H1 (cell line): ENCODE results near the gene ENOX2. TPM values are rescaled to one million over a fixed set of nuclear protein-coding genes. Genes with fewer than 3 reads are reported as not detected.

ENCODE experiments used
- CTCF ChIA-PET: fragments of 300-600 bp; sonication (Branson Sonifier 250); formaldehyde crosslinking; loops from one replicate; lab custom pipeline; 2021; ENCODE audit not compliant: partially characterized antibody; lab: Charles Lee
- POLR2A ChIA-PET: fragments of 300-600 bp; sonication (Branson Sonifier 250); formaldehyde crosslinking; loops from one replicate; lab custom pipeline; 2021; ENCODE audit warnings: inconsistent platforms; ENCODE audit not compliant: partially characterized antibody; lab: Charles Lee
- DNase-seq, 2 experiments: peaks; one replicate each; pipeline versions ENCODE4 v3.0.0 to v3.0.0-alpha.2; 2010 to 2022; ENCODE audit warnings: low spot score in 2 of 2, low read depth in 1 of 2, mixed read lengths in 1 of 2
- FAIRE-seq: peaks from 2 replicates; lab custom pipeline; 2011; peaks lifted over from hg19 to GRCh38; lab: Jason Lieb, UNC
- H2AFZ ChIP-seq: 2 replicates; pipeline ENCODE4 v1.8.1; 2012; ENCODE audit warnings: low read length, inconsistent platforms
- H2AK5ac ChIP-seq: 2 replicates; pipeline ENCODE4 v1.6.1; 2013; ENCODE audit warnings: low read depth, low read length
- H2BK120ac ChIP-seq: replicated peaks from 2 replicates; pipeline ENCODE3; 2013; ENCODE audit warnings: low read depth, low read length, inconsistent platforms
- H2BK12ac ChIP-seq: 2 replicates; pipeline ENCODE4 v1.6.1; 2013; ENCODE audit warnings: low read depth, low read length
- H2BK15ac ChIP-seq: 2 replicates; pipeline ENCODE4 v1.6.1; 2013; ENCODE audit warnings: low read length
- H2BK20ac ChIP-seq: 2 replicates; pipeline ENCODE4 v1.6.1; 2013; ENCODE audit warnings: low read length
- H2BK5ac ChIP-seq: 2 replicates; pipeline ENCODE4 v1.6.1; 2013; ENCODE audit warnings: low read depth, low read length
- H3K14ac ChIP-seq: 2 replicates; pipeline ENCODE4 v1.6.1; 2013; ENCODE audit warnings: inconsistent platforms; ENCODE audit not compliant: insufficient read length
- H3K18ac ChIP-seq: 2 replicates; pipeline ENCODE4 v1.6.1; 2013; ENCODE audit warnings: low read length; ENCODE audit errors: extremely low read depth
- H3K23ac ChIP-seq: 2 replicates; pipeline ENCODE4 v1.6.1; 2013; ENCODE audit warnings: inconsistent platforms; ENCODE audit not compliant: insufficient read length
- H3K23me2 ChIP-seq: 2 replicates; pipeline ENCODE4 v1.6.1; 2013; ENCODE audit warnings: low read depth, low read length
- H3K27ac ChIP-seq: 2 replicates; pipeline ENCODE4 v1.6.1; 2011; ENCODE audit warnings: low read depth, low read length, inconsistent platforms
- H3K27me3 ChIP-seq, 4 experiments: replicated peaks in 1 of 4; 1 replicate in 1 of 4; 2 replicates in 3 of 4; pipeline versions ENCODE4 v1.6.1 to v1.8.1; 2011 to 2013; ENCODE audit warnings: low read length in 3 of 4, mild to moderate bottlenecking in 3 of 4, inconsistent platforms in 2 of 4, mixed read lengths in 2 of 4, moderate library complexity in 1 of 4; ENCODE audit not compliant: control insufficient read depth in 3 of 4, insufficient read depth in 3 of 4; ENCODE audit errors: extremely low read depth in 1 of 4
- H3K36me3 ChIP-seq, 4 experiments: 2 replicates each; pipeline versions ENCODE4 v1.6.1 to v1.8.1; 2011 to 2013; ENCODE audit warnings: mild to moderate bottlenecking in 4 of 4, low read length in 3 of 4, moderate library complexity in 2 of 4, control low read depth in 1 of 4, inconsistent platforms in 1 of 4; ENCODE audit not compliant: insufficient read depth in 4 of 4, control insufficient read depth in 2 of 4
- H3K4ac ChIP-seq: replicated peaks from 2 replicates; pipeline ENCODE3; 2013; ENCODE audit warnings: low read length, low read depth, mixed read lengths, inconsistent platforms; ENCODE audit not compliant: insufficient read length
- H3K4me1 ChIP-seq, 4 experiments: replicated peaks in 1 of 4; 1 replicate in 1 of 4; 2 replicates in 3 of 4; pipeline versions ENCODE4 v1.6.1 to v1.8.1; 2011 to 2013; ENCODE audit warnings: low read length in 3 of 4, inconsistent platforms in 2 of 4, mixed read lengths in 1 of 4; ENCODE audit not compliant: insufficient read depth in 4 of 4, control insufficient read depth in 3 of 4
- H3K4me2 ChIP-seq, 2 experiments: 2 replicates each; pipeline versions ENCODE4 v1.6.1 to v1.8.1; 2011 to 2013; ENCODE audit warnings: low read depth in 2 of 2, low read length in 2 of 2, control low read depth in 1 of 2, inconsistent platforms in 1 of 2, mild to moderate bottlenecking in 1 of 2; ENCODE audit not compliant: insufficient read depth in 1 of 2
- H3K4me3 ChIP-seq, 4 experiments: fragments of 200-600, 300-600 bp in 1 of 4; sonication (generic), shearing (Covaris generic), sonication (Bioruptor Twin) in 1 of 4; 2 replicates each; pipeline versions ENCODE4 v1.5.1 to v1.8.1; 2011 to 2016; ENCODE audit warnings: low read length in 4 of 4, low read depth in 3 of 4, control low read depth in 2 of 4, inconsistent platforms in 2 of 4, mild to moderate bottlenecking in 2 of 4, mixed read lengths in 1 of 4, moderate library complexity in 1 of 4; ENCODE audit not compliant: insufficient read depth in 2 of 4; ENCODE audit errors: extremely low read depth in 1 of 4
- H3K56ac ChIP-seq: replicated peaks from 2 replicates; pipeline ENCODE3; 2013; ENCODE audit warnings: low read depth, mild to moderate bottlenecking, mixed read lengths, low read length, inconsistent platforms; ENCODE audit not compliant: insufficient read length
- H3K79me1 ChIP-seq: 2 replicates; pipeline ENCODE4 v1.6.1; 2013; ENCODE audit warnings: low read depth, low read length, control low read depth
- H3K79me2 ChIP-seq, 2 experiments: 2 replicates each; pipeline versions ENCODE4 v1.6.1 to v1.8.1; 2012 to 2013; ENCODE audit warnings: low read length in 2 of 2, mild to moderate bottlenecking in 2 of 2, inconsistent platforms in 1 of 2; ENCODE audit not compliant: insufficient read depth in 2 of 2, control insufficient read depth in 1 of 2
- H3K9ac ChIP-seq, 4 experiments: replicated peaks in 1 of 4; 1 replicate in 1 of 4; 2 replicates in 3 of 4; pipeline versions ENCODE4 v1.6.1 to v1.8.1; 2011 to 2013; ENCODE audit warnings: low read depth in 3 of 4, low read length in 3 of 4, control low read depth in 2 of 4, mild to moderate bottlenecking in 2 of 4, moderate library complexity in 2 of 4, inconsistent platforms in 1 of 4; ENCODE audit errors: extremely low read depth in 1 of 4
- H3K9me3 ChIP-seq, 2 experiments: 2 replicates each; pipeline versions ENCODE4 v1.6.1 to v1.8.1; 2012 to 2013; ENCODE audit warnings: mild to moderate bottlenecking in 2 of 2, moderate library complexity in 2 of 2, control low read depth in 1 of 2, inconsistent platforms in 1 of 2, low read depth in 1 of 2, low read length in 1 of 2, mixed read lengths in 1 of 2; ENCODE audit not compliant: insufficient read depth in 2 of 2
- H4K20me1 ChIP-seq, 2 experiments: replicated peaks in 1 of 2; 2 replicates each; pipeline versions ENCODE3 to v1.8.1; 2011 to 2013; ENCODE audit warnings: inconsistent platforms in 2 of 2, low read length in 2 of 2, mild to moderate bottlenecking in 1 of 2; ENCODE audit not compliant: insufficient read depth in 2 of 2, control insufficient read depth in 1 of 2
- H4K5ac ChIP-seq: 2 replicates; pipeline ENCODE4 v1.6.1; 2013; ENCODE audit warnings: low read length, low read depth, mixed read lengths, inconsistent platforms; ENCODE audit not compliant: insufficient read length
- H4K8ac ChIP-seq: 2 replicates; pipeline ENCODE4 v1.8.0; 2013; ENCODE audit warnings: mild to moderate bottlenecking, moderate library complexity, low read length, inconsistent platforms; ENCODE audit not compliant: insufficient read depth; ENCODE audit errors: extremely low read depth
- H4K91ac ChIP-seq: replicated peaks from 2 replicates; pipeline ENCODE3; 2013; ENCODE audit warnings: low read length, mixed read lengths, inconsistent platforms; ENCODE audit not compliant: insufficient read length
- ATF3 ChIP-seq: IDR thresholded peaks from 2 replicates; pipeline ENCODE4 v1.6.1; 2011; ENCODE audit warnings: low read depth, mild to moderate bottlenecking, low read length; ENCODE audit not compliant: insufficient read depth
- CHD2 ChIP-seq: IDR thresholded peaks from 2 replicates; pipeline ENCODE4 v1.6.1; 2012; ENCODE audit warnings: low read length, improper control_type of control experiment
- CREB1 ChIP-seq: IDR thresholded peaks from 2 replicates; pipeline ENCODE4 v1.6.1; 2012; ENCODE audit warnings: inconsistent platforms
- CTBP2 ChIP-seq: IDR thresholded peaks from 2 replicates; pipeline ENCODE4 v1.7.0; 2011; ENCODE audit warnings: borderline replicate concordance, mild to moderate bottlenecking, moderate library complexity, mixed read lengths, low read length; ENCODE audit not compliant: insufficient read depth, insufficient read length
- CTCF ChIP-seq, 3 experiments: IDR thresholded peaks; 1 replicate in 2 of 3; 2 replicates in 1 of 3; pipeline versions ENCODE4 v1.5.1 to v1.6.1; 2011; ENCODE audit warnings: low read length in 3 of 3, mild to moderate bottlenecking in 3 of 3, inconsistent platforms in 2 of 3, low read depth in 1 of 3, moderate library complexity in 1 of 3; ENCODE audit not compliant: insufficient read depth in 1 of 3; ENCODE audit errors: control extremely low read depth in 1 of 3
- HDAC2 ChIP-seq, 2 experiments: fragments of 300-600 bp in 1 of 2; sonication (generic) in 1 of 2; IDR thresholded peaks; 2 replicates each; pipeline ENCODE4 v1.6.1; 2011 to 2012; ENCODE audit warnings: low read depth in 2 of 2, low read length in 2 of 2, mild to moderate bottlenecking in 2 of 2, moderate library complexity in 2 of 2, borderline replicate concordance in 1 of 2, inconsistent platforms in 1 of 2
- PHF8 ChIP-seq: fragments of 200-600 bp; sonication (generic); conservative IDR thresholded peaks from 2 replicates; pipeline ENCODE4 v1.7.1; 2012; ENCODE audit warnings: low read depth, mild to moderate bottlenecking, inconsistent platforms, low read length, moderate library complexity
- RNF2 ChIP-seq: fragments of 200-900, 300-1000 bp; sonication (generic); IDR thresholded peaks from 2 replicates; pipeline ENCODE4 v1.7.1; 2016; ENCODE audit warnings: borderline replicate concordance, low read depth, mild to moderate bottlenecking, antibody characterized with exemption, low read length; ENCODE audit not compliant: poor library complexity, severe bottlenecking; ENCODE audit errors: missing control alignments
- TEAD4 ChIP-seq: IDR thresholded peaks from 2 replicates; pipeline ENCODE4 v1.6.1; 2012; ENCODE audit warnings: low read depth, low read length, inconsistent platforms, mixed read lengths
- YY1 ChIP-seq: IDR thresholded peaks from 2 replicates; pipeline ENCODE4 v1.6.1; 2011; ENCODE audit warnings: low read depth, mild to moderate bottlenecking, low read length
- WGBS, 2 experiments: shearing (Covaris generic) in 1 of 2; methylation state at CpG; one replicate each; pipeline versions ENCODE4 v1.1.6 to v1.1.7; 2013 to 2015; ENCODE audit warnings: low lambda C conversion rate in 2 of 2, mixed read lengths in 2 of 2, inconsistent platforms in 1 of 2, low coverage in 1 of 2, missing lambda C conversion rate in 1 of 2; ENCODE audit not compliant: insufficient replicate concordance in 2 of 2, insufficient coverage in 1 of 2, insufficient read length in 1 of 2; ENCODE audit errors: extremely low coverage in 1 of 2, missing lambda C conversion rate in 1 of 2; 5-methylcytosine and 5-hydroxymethylcytosine counted together
- polyA plus RNA-seq, 7 experiments: library from polyadenylated mRNA; depleted of rRNA in 3 of 7; stranded (reverse) in 5 of 7; unstranded in 2 of 7; fragments of >200 nt in 5 of 7; fragments of 200-250 nt in 2 of 7; gene quantifications; 1 replicate in 5 of 7; 2 replicates in 1 of 7; 4 replicates in 1 of 7; pipeline versions ENCODE4 v1.2.1 to v1.2.3, GENCODE V29; 2011 to 2013; ENCODE audit warnings: missing spikeins in 2 of 7, mixed read lengths in 2 of 7
- total RNA-seq: library from RNA; stranded (reverse); fragmentation: NEBNext Ultra II Directional; extraction: Animal tissue kit (Norgen Biotek cat#: 25700); gene quantifications from 2 replicates; pipeline ENCODE4 v1.2.1, GENCODE V29; 2021

The ENOX2 gene
- total and polyA plus RNA-seq, 2 of the 8 experiments (the other 6 are each of a cell fraction or from before 2014, with no cell fraction given): 4.5 to 12.3 TPM

GRCh38 chrX:130775849-130776248 lies 127.2 kb downstream of the ENOX2 start:
- no peak overlapping the region for H3K4me2 ChIP-seq
- H3K4ac ChIP-seq: no peak overlapping the region
- no peak overlapping the region for H3K9ac ChIP-seq
- no peak overlapping the region for H2AFZ ChIP-seq
- no peak overlapping the region for H2BK15ac ChIP-seq
- no peak for DNase-seq
- H3K23ac ChIP-seq: no peak overlapping the region
- H2BK5ac ChIP-seq: no peak overlapping the region
- no peak for FAIRE-seq
- no peak overlapping the region for H3K18ac ChIP-seq
- no peak overlapping the region for H3K4me3 ChIP-seq
- H3K79me2 ChIP-seq: no peaks in the 10 kb centered on the region
- H3K14ac ChIP-seq: no peak overlapping the region
- peaks cover 0 to 1% (median 0%) of the 10 kb centered on the region in 4 experiments; a peak in 1 of 7 replicates for H3K27me3 ChIP-seq
- no peak overlapping the region for H3K56ac ChIP-seq
- no peaks in the 10 kb centered on the region for H3K36me3 ChIP-seq
- H3K27ac ChIP-seq: no peak overlapping the region
- H3K9me3 ChIP-seq: no peaks in the 10 kb centered on the region
- H2BK120ac ChIP-seq: no peak overlapping the region
- H4K91ac ChIP-seq: no peak overlapping the region
- H2BK20ac ChIP-seq: no peak overlapping the region
- H2BK12ac ChIP-seq: no peak overlapping the region
- ChIA-PET CTCF (no interaction called here), POLR2A (no interaction called here)
- no peaks in the 10 kb centered on the region for H3K23me2 ChIP-seq
- H4K5ac ChIP-seq: no peak overlapping the region
- H3K4me1 ChIP-seq: no peaks in the 10 kb centered on the region
- no peaks in the 10 kb centered on the region for H3K79me1 ChIP-seq
- H2AK5ac ChIP-seq: no peak overlapping the region
- no peaks in the 10 kb centered on the region for H4K20me1 ChIP-seq
- 71% methylated on average over 1 of the region's 1 CpG; no CpG with 5 or more reads in 1 of the 2 experiments for WGBS, 2 experiments
- no peak overlapping the region for H4K8ac ChIP-seq
- TF ChIP-seq YY1 (no peak), PHF8 (no peak), RNF2 (no peak), CTCF (IDR thresholded peaks at IDR 0.05; ENCODE audit: control extremely low read depth in 1 of 3, insufficient read depth in 1 of 3, low read depth in 1 of 3, low read length in 3 of 3) (no peak), CTBP2 (no peak), TEAD4 (no peak), CHD2 (no peak), HDAC2 (IDR thresholded peaks at IDR 0.05; ENCODE audit: borderline replicate concordance in 1 of 2, low read depth in 2 of 2, low read length in 2 of 2) (no peak), ATF3 (no peak), CREB1 (no peak)
